ENCODE results near the gene HEY2.

The HEY2 gene

GRCh38 chr6:125794342-125795137, 45.1 kb downstream of the HEY2 start:
- peak; percentile 52; the same call in 1 of the 2 replicates for TF ChIP-seq CREB5 (CRISPR knock-in tag; IDR thresholded peaks at IDR 0.05; ENCODE audit: low read depth)
- no peak for TF ChIP-seq PPARA (CRISPR knock-in tag; IDR thresholded peaks at IDR 0.05; ENCODE audit: borderline replicate concordance)
- peak; percentile 76 for TF ChIP-seq ISL1 (CRISPR knock-in tag; IDR thresholded peaks at IDR 0.05)
- TF ChIP-seq CSRNP3 (CRISPR knock-in tag; IDR thresholded peaks at IDR 0.05), result peak; percentile 70; the same call in 1 of the 2 replicates
- 0 out of 2 replicates have a peak, but pooled peaks have one; percentile 44 for TF ChIP-seq ESRRG (CRISPR knock-in tag; IDR thresholded peaks at IDR 0.05)
- no peak for ATAC-seq

- no peak for ATAC-seq
- TF ChIP-seq ZNF565 (CRISPR knock-in tag; conservative IDR thresholded peaks at IDR 0.05; ENCODE audit: low read depth) (no peak), ZNF8 (CRISPR knock-in tag; IDR thresholded peaks at IDR 0.05) (no peak), PATZ1 (CRISPR knock-in tag; IDR thresholded peaks at IDR 0.05; ENCODE audit: borderline replicate concordance) (no peak), GLIS3 (CRISPR knock-in tag; IDR thresholded peaks at IDR 0.05) (no peak), ZFP30 (CRISPR knock-in tag; IDR thresholded peaks at IDR 0.05) (no peak), TCF4 (CRISPR knock-in tag; IDR thresholded peaks at IDR 0.05; ENCODE audit: borderline replicate concordance) (no peak), OSR1 (CRISPR knock-in tag; IDR thresholded peaks at IDR 0.05) (no peak), ZNF70 (CRISPR knock-in tag; IDR thresholded peaks at IDR 0.05) (no peak), ZC3H10 (CRISPR knock-in tag; IDR thresholded peaks at IDR 0.05) (no peak), BACH2 (CRISPR knock-in tag; IDR thresholded peaks at IDR 0.05; ENCODE audit: borderline replicate concordance) (no peak), SNAI2 (CRISPR knock-in tag; IDR thresholded peaks at IDR 0.05) (no peak), TOX (CRISPR knock-in tag; IDR thresholded peaks at IDR 0.05; ENCODE audit: borderline replicate concordance) (no peak), PPARA (CRISPR knock-in tag; IDR thresholded peaks at IDR 0.05; ENCODE audit: borderline replicate concordance) (no peak), ZFP3 (CRISPR knock-in tag; IDR thresholded peaks at IDR 0.05) (no peak), RARB (CRISPR knock-in tag; IDR thresholded peaks at IDR 0.05) (no peak), ESRRG (CRISPR knock-in tag; IDR thresholded peaks at IDR 0.05) (no peak), TSHZ2 (CRISPR knock-in tag; IDR thresholded peaks at IDR 0.05) (no peak), POU6F1 (CRISPR knock-in tag; IDR thresholded peaks at IDR 0.05; ENCODE audit: borderline replicate concordance, low read depth) (no peak), CSRNP3 (CRISPR knock-in tag; IDR thresholded peaks at IDR 0.05) (no peak), ISL1 (CRISPR knock-in tag; IDR thresholded peaks at IDR 0.05) (no peak)
Measured at GRCh38 chr6:125795301-125795700, 45.9 kb downstream of the HEY2 start.
